Gastroesophageal sphincter (tissue), 4 donors: ENCODE results near the gene IDNK. TPM values are rescaled to one million over a fixed set of nuclear protein-coding genes. Genes with fewer than 3 reads are reported as not detected.
"Not testable (repeated sequence)": the region's sequence is repeated elsewhere in the genome, so short reads cannot be mapped to it uniquely, and the experiment has no call there.

Source experiments
- ATAC-seq: fragments of 150-250 bp; one replicate; pipeline ENCODE4 v1.9.1; 2016; ENCODE audit warnings: mild to moderate bottlenecking, moderate library complexity
- H3K27ac ChIP-seq, 4 donors: fragments of 200-600 bp; sonication (generic) in 3 of 4; 1 replicate in 3 of 4; 2 replicates in 1 of 4; pipeline ENCODE4 v1.5.1; 2016 to 2019
- H3K27me3 ChIP-seq: fragments of 200-600 bp; sonication (generic); one replicate; pipeline ENCODE4 v1.5.1; 2019
- H3K36me3 ChIP-seq, 2 donors: fragments of 200-600 bp; sonication (generic); one replicate each; pipeline ENCODE4 v1.5.1; 2019; ENCODE audit warnings: control low read depth in 1 of 2
- H3K4me1 ChIP-seq, 3 donors: fragments of 200-600 bp; sonication (generic); 1 replicate in 2 of 3; 2 replicates in 1 of 3; pipeline ENCODE4 v1.5.1; 2016 to 2019; ENCODE audit warnings: control low read depth in 2 of 3
- H3K4me3 ChIP-seq, 2 donors: fragments of 200-600 bp; sonication (generic); one replicate each; pipeline ENCODE4 v1.5.1; 2019; ENCODE audit warnings: mild to moderate bottlenecking in 1 of 2, moderate library complexity in 1 of 2
- H3K9me3 ChIP-seq, 3 donors: fragments of 200-600 bp; sonication (generic); one replicate each; pipeline ENCODE4 v1.5.1; 2017 to 2019; ENCODE audit warnings: control low read depth in 2 of 3
- CTCF ChIP-seq, 4 experiments: fragments of 200-600 bp in 2 of 4; fragments of 450-650 bp in 2 of 4; sonication (generic) in 1 of 4; IDR thresholded peaks; one replicate each; pipeline ENCODE4 v1.5.1; 2017 to 2019; ENCODE audit warnings: antibody characterized with exemption in 4 of 4, mild to moderate bottlenecking in 2 of 4, moderate library complexity in 2 of 4
- EP300 ChIP-seq: sonication (generic); formaldehyde crosslinking; IDR thresholded peaks from one replicate; pipeline ENCODE4 v1.6.1; 2017; ENCODE audit warnings: antibody characterized with exemption, mild to moderate bottlenecking
- POLR2A ChIP-seq, 2 donors: fragments of 450-650 bp; IDR thresholded peaks; one replicate each; pipeline ENCODE4 v1.6.1; 2017; ENCODE audit warnings: antibody characterized with exemption in 2 of 2, mild to moderate bottlenecking in 2 of 2, moderate library complexity in 1 of 2
- POLR2AphosphoS5 ChIP-seq: sonication (generic); formaldehyde crosslinking; IDR thresholded peaks from one replicate; pipeline ENCODE4 v1.6.1; 2017; ENCODE audit warnings: antibody characterized with exemption
- WGBS, 2 donors: methylation state at CpG; one replicate each; pipeline ENCODE4 v1.1.5; 2018; ENCODE audit warnings: low coverage in 1 of 2; 5-methylcytosine and 5-hydroxymethylcytosine counted together
- total RNA-seq, 4 donors: library from RNA; depleted of rRNA; stranded (reverse); fragments of >200 nt; gene quantifications; one replicate each; pipeline ENCODE4 v1.1.0, GENCODE V29; 2016

Gene IDNK
- total RNA-seq, 4 donors from 2014 or later = 4.5 to 16.8 (median 8.0) TPM

DNA sequence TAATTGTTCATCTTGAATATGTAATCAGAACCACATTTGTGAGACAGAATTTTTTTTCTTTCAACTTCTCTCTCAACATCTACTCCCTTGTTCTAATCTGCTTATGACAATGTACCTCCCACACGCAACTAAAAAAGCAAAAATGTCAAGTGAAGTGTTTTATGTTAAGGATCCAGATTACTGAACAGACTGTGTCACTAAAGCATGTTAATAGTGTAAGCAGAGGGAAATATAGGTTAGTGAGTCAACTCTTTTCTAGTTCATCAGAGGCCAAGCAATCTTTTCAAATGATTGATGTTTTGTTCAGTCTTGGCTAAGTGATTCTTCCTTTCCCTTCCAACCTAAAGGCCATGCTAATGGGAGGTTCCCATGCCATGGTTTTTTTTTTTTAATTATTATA, 34.7 kb upstream of the IDNK start:
- TF ChIP-seq POLR2AphosphoS5 (no peak), EP300 (no peak), POLR2A (IDR thresholded peaks at IDR 0.05) (no peak), CTCF (IDR thresholded peaks at IDR 0.05) (no peak)
- 20 to 58% methylated on average over 1 of the region's 1 CpG for WGBS, 2 donors

DNA sequence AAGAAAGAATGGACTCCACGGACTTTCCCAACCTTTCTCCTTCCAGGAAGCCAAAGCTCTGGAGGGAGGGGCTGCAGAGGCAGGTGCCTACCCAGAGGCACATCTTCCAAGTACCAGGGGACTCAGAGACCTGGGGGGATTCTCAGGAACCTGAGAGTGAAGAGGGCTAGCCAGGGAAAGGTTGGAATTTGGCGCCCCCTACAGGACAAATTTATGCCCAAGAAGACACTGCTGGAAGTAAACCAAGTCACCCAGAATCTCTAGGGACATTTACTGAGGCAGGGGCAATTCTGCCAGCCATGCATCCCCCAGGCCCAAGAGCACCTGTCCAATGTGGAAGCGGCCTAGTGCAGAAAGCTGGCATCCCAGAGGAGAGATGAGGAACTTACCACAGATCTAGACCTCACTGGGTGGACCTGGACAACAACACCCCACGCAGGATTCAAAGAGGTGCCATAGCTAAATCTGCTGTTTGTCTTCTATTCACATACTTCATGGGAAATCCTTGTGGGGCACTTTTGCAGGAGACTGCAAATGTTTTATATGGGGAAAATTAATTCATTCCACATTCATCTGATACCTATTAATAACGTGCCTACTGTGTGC, 25.9 kb upstream of the IDNK start:
- Histone ChIP-seq H3K9me3 (no peaks in the 10 kb centered on the region), H3K27ac (no peak overlapping the region), H3K36me3 (no peaks in the 10 kb centered on the region), H3K4me3 (no peak overlapping the region), H3K4me1 (no peaks in the 10 kb centered on the region), H3K27me3 (no peaks in the 10 kb centered on the region)
- no peak for TF ChIP-seq POLR2A (IDR thresholded peaks at IDR 0.05)
- peak in 2 of 4 experiments; percentile 20 to 60 for TF ChIP-seq CTCF (IDR thresholded peaks at IDR 0.05)
- ATAC-seq = no peak
- 45 to 81% methylated on average over 2 to 4 of the region's 5 CpGs for WGBS, 2 donors

More for the DNA sequence above, 34.7 kb upstream of the IDNK start:
- no peaks in the 10 kb centered on the region for H3K9me3 ChIP-seq
- no peaks in the 10 kb centered on the region for H3K4me1 ChIP-seq
- H3K4me3 ChIP-seq = no peak overlapping the region
- no peaks in the 10 kb centered on the region for H3K27me3 ChIP-seq
- H3K36me3 ChIP-seq = peaks cover 0 to 12% of the 10 kb centered on the region in 2 donors
- no peak overlapping the region for H3K27ac ChIP-seq
- ATAC-seq = no peak

DNA sequence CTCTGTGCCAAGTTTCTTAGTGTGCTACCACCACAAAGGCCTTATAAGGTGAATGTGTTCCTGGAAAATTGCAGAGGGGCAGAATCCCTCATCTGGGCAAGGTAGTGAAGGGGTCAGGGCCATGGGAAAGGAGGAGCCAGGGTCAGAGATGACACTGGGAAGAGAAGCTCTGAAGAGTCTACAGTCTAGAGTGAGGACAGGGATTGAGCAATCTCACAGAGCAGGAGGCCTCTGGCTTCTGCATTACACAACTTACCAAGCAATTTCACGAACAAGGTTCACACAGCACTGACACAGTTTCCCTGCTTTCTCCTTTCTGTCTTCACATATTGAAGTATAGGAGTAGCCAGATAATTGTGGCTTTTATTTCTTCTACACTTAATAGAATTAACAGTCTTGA, 24.5 kb upstream of the IDNK start:
- H3K27me3 ChIP-seq = no peaks in the 10 kb centered on the region
- TF ChIP-seq POLR2A (IDR thresholded peaks at IDR 0.05) (no peak), CTCF (IDR thresholded peaks at IDR 0.05) (no peak), EP300 (no peak), POLR2AphosphoS5 (no peak)
- H3K9me3 ChIP-seq = no peaks in the 10 kb centered on the region
- peak; percentile 65 for ATAC-seq
- no peaks in the 10 kb centered on the region for H3K4me1 ChIP-seq
- H3K4me3 ChIP-seq = no peak overlapping the region
- no peaks in the 10 kb centered on the region for H3K36me3 ChIP-seq
- WGBS, 2 donors = 70 to 83% methylated on average over 1 of the region's 1 CpG
- H3K27ac ChIP-seq = no peak overlapping the region

- WGBS, 2 donors = 33 to 76% methylated on average over 1 to 3 of the region's 4 CpGs
- H3K27me3 ChIP-seq = no peaks in the 10 kb centered on the region
- H3K9me3 ChIP-seq = no peaks in the 10 kb centered on the region
- no peaks in the 10 kb centered on the region for H3K36me3 ChIP-seq
- ATAC-seq = no peak
- no peaks in the 10 kb centered on the region for H3K4me1 ChIP-seq
- no peak overlapping the region for H3K4me3 ChIP-seq
- no peak for TF ChIP-seq EP300
- no peak for TF ChIP-seq CTCF (IDR thresholded peaks at IDR 0.05)
- TF ChIP-seq POLR2AphosphoS5 = no peak
- no peak for TF ChIP-seq POLR2A (IDR thresholded peaks at IDR 0.05)
- no peak overlapping the region for H3K27ac ChIP-seq
Measured at GRCh38 chr9:83599071-83599470, 23.9 kb upstream of the IDNK start.

DNA sequence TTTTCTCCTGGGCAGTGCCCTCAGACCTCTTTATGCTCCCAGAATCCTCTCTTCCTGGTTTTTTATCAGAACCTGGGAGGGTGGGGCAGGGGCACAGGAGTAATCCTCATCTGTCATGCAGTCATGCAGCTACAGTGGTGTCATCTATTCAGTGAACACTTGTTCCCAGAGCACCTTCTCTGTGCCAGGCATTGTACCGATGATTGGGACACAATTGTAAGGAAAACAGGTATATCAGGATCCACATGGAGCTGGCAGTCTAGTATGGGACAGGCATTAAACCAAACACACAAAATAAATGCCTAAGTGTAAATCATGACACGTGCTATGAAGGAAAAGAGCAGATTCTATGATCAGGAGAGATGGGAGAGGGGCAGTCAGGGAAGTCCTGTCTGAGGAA, 21.5 kb upstream of the IDNK start:
- no peak for ATAC-seq
- Histone ChIP-seq H3K9me3 (no peaks in the 10 kb centered on the region), H3K27ac (no peak overlapping the region), H3K4me3 (no peak overlapping the region), H3K36me3 (no peaks in the 10 kb centered on the region), H3K27me3 (no peaks in the 10 kb centered on the region), H3K4me1 (no peaks in the 10 kb centered on the region)
- TF ChIP-seq POLR2AphosphoS5 (no peak), POLR2A (IDR thresholded peaks at IDR 0.05) (no peak), CTCF (IDR thresholded peaks at IDR 0.05) (no peak), EP300 (no peak)
- WGBS, 2 donors = 71% methylated on average over 1 of the region's 2 CpGs; no CpG with 5 or more reads in 1 of the 2 donors

DNA sequence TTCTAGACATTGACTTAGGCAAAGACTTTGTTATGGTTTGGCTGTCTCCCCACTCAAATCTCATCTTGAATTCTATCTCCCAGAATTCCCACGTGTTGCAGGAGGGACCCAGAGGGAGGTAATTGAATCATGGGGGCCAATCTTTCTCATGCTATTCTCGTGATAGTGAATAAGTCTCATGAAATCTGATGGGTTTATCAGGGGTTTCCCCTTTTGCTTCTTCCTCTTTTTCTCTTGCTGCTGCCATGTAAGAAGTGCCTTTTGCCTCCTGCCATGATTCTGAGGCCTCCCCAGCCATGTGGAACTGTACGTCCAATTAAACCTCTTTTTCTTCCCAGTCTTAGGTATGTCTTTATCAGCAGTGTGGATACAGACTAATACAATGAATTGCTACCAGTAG, 15.3 kb upstream of the IDNK start:
- H3K4me1 ChIP-seq, H3K36me3 ChIP-seq, H3K9me3 ChIP-seq, H3K27ac ChIP-seq, H3K4me3 ChIP-seq, ATAC-seq, H3K27me3 ChIP-seq: not testable (repeated sequence)
- 45 to 80% methylated on average over 2 to 3 of the region's 3 CpGs for WGBS, 2 donors

GRCh38 chr9:83613298-83613697, 9.6 kb upstream of the IDNK start:
- H3K27me3 ChIP-seq, ATAC-seq, H3K27ac ChIP-seq, H3K36me3 ChIP-seq, H3K4me3 ChIP-seq, H3K9me3 ChIP-seq, H3K4me1 ChIP-seq: not testable (repeated sequence)
- WGBS, 2 donors = 90 to 100% methylated on average over 3 of the region's 3 CpGs
